BLaER1 treated with 17β-estradiol and CSF1 and Interleukin-3, amounts not matched to agents 10 nM and 100 nM (cell line): ENCODE measurements around the gene DNASE1L1.

Source experiments
- H3K27ac ChIP-seq, 11 experiments: shearing (Covaris generic); formaldehyde crosslinking; 2 replicates each; pipeline ENCODE4 v1.8.1; 2022
- H3K27me3 ChIP-seq, 11 experiments: shearing (Covaris generic); formaldehyde crosslinking; 2 replicates each; pipeline ENCODE4 v1.8.1; 2022
- H3K36me3 ChIP-seq, 11 experiments: shearing (Covaris generic); formaldehyde crosslinking; 2 replicates each; pipeline ENCODE4 v1.8.1; 2022
- H3K4me1 ChIP-seq, 10 experiments: shearing (Covaris generic); formaldehyde crosslinking; 2 replicates each; pipeline ENCODE4 v1.8.1; 2022
- H3K4me2 ChIP-seq, 11 experiments: shearing (Covaris generic); formaldehyde crosslinking; 2 replicates each; pipeline ENCODE4 v1.8.1; 2022
- H3K4me3 ChIP-seq, 10 experiments: shearing (Covaris generic); formaldehyde crosslinking; 2 replicates each; pipeline ENCODE4 v1.8.1; 2022
- H3K9ac ChIP-seq, 11 experiments: shearing (Covaris generic); formaldehyde crosslinking; 2 replicates each; pipeline ENCODE4 v1.8.1; 2022
- H3K9me3 ChIP-seq, 11 experiments: shearing (Covaris generic); formaldehyde crosslinking; replicated peaks in 1 of 11; 2 replicates each; pipeline ENCODE4 v1.8.1; 2022
- H4K20me1 ChIP-seq, 11 experiments: shearing (Covaris generic); formaldehyde crosslinking; 2 replicates each; pipeline ENCODE4 v1.8.1; 2022
- Cebpa-rat ChIP-seq, 11 experiments: shearing (Covaris generic); IDR thresholded peaks; 2 replicates each; pipeline ENCODE4 v1.8.1; 2022

The DNASE1L1 gene

DNA sequence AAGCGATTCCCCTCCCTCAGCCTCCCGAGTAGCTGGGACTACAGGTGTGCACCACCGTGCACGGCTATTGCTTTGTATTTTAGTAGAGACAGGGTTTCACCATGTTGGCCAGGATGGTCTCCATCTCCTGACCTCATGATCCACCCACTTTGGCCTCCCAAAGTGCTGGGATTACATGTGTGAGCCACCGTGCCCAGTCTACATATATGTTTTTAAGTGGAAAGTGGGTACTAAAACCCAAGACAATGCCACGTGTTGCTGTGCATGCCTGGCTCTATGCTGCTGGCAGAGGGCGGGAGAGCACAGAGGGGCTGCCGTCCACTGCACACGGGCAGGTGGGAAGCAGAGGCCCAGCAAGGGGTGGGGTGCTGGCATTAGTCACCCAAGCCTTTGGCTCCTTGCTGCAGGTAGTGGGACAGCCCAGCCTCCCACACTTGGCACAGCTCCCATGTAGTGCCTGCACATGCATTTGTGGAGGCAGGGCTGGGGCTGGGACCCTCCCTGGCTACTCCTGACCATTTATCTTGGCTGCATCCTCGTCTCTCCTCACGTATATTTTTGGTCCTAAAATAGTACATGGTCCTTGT is 26.5 kb downstream of the DNASE1L1 start:
- H3K27ac ChIP-seq, result no peak overlapping the region
- peaks cover 21 to 25% (median 23%) of the 10 kb centered on the region in 10 experiments for H3K4me1 ChIP-seq
- peaks cover 22 to 47% (median 40%) of the 10 kb centered on the region in 11 experiments for H3K9me3 ChIP-seq
- H3K27me3 ChIP-seq, result peaks cover 0 to 11% (median 0%) of the 10 kb centered on the region in 11 experiments; a peak in 4 of 22 replicates
- H4K20me1 ChIP-seq, result peaks cover 0 to 27% (median 11%) of the 10 kb centered on the region in 11 experiments; a peak in 9 of 22 replicates
- H3K4me3 ChIP-seq, result no peak overlapping the region
- peaks cover 0 to 9% (median 0%) of the 10 kb centered on the region in 11 experiments; a peak in 4 of 22 replicates for H3K36me3 ChIP-seq
- H3K4me2 ChIP-seq, result no peak overlapping the region
- H3K9ac ChIP-seq, result no peak overlapping the region
- no peak for TF ChIP-seq Cebpa-rat (IDR thresholded peaks at IDR 0.05)

- Histone ChIP-seq H3K9ac (peak overlapping the region in 1 of 11 experiments; percentile 3; a peak in 2 of 22 replicates), H3K4me1 (peaks cover 27 to 32% (median 30%) of the 10 kb centered on the region in 10 experiments), H3K4me2 (no peak overlapping the region), H3K36me3 (peaks cover 0 to 9% (median 0%) of the 10 kb centered on the region in 11 experiments; a peak in 4 of 22 replicates), H3K9me3 (peaks cover 26 to 54% (median 44%) of the 10 kb centered on the region in 11 experiments), H3K27ac (no peak overlapping the region), H3K4me3 (no peak overlapping the region), H4K20me1 (peaks cover 0 to 27% (median 11%) of the 10 kb centered on the region in 11 experiments; a peak in 9 of 22 replicates), H3K27me3 (peaks cover 0 to 11% (median 0%) of the 10 kb centered on the region in 11 experiments; a peak in 5 of 22 replicates)
- TF ChIP-seq Cebpa-rat (IDR thresholded peaks at IDR 0.05), result no peak
These were observed 27.8 kb downstream of the DNASE1L1 start for GRCh38 chrX:154381271-154381670.

GRCh38 chrX:154380787-154381186 is 28.3 kb downstream of the DNASE1L1 start:
- H3K27ac ChIP-seq, result peak overlapping the region in 4 of 11 experiments; percentile 94 to 97 (median 95); a peak in 2 of 22 replicates
- H3K4me1 ChIP-seq, result peaks cover 27 to 32% (median 30%) of the 10 kb centered on the region in 10 experiments
- H3K9ac ChIP-seq, result peak overlapping the region; percentile 95 to 99 (median 97); a peak in 20 of 22 replicates

GRCh38 chrX:154380153-154380552 is 28.9 kb downstream of the DNASE1L1 start:
- H3K27me3 ChIP-seq, result peaks cover under 1 to 15% (median 3%) of the 10 kb centered on the region in 11 experiments; a peak in 15 of 22 replicates
- H3K36me3 ChIP-seq, result peaks cover 0 to 9% (median 0%) of the 10 kb centered on the region in 11 experiments; a peak in 4 of 22 replicates
- peak overlapping the region; percentile 92 to 98 (median 95); a peak in 21 of 22 replicates for H3K27ac ChIP-seq
- H3K9me3 ChIP-seq, result peaks cover 26 to 58% (median 44%) of the 10 kb centered on the region in 11 experiments
- peaks cover 0 to 27% (median 11%) of the 10 kb centered on the region in 11 experiments; a peak in 9 of 22 replicates for H4K20me1 ChIP-seq
- peak overlapping the region; percentile 95 to 99 (median 97) for H3K9ac ChIP-seq
- peak overlapping the region; percentile 77 to 90 (median 82) for H3K4me3 ChIP-seq
- peak overlapping the region; percentile 88 to 92 (median 89) for H3K4me2 ChIP-seq
- TF ChIP-seq Cebpa-rat (IDR thresholded peaks at IDR 0.05), result no peak
- H3K4me1 ChIP-seq, result peaks cover 27 to 32% (median 31%) of the 10 kb centered on the region in 10 experiments

More at GRCh38 chrX:154380787-154381186, 28.3 kb downstream of the DNASE1L1 start:
- Histone ChIP-seq H3K9me3 (peaks cover 26 to 54% (median 44%) of the 10 kb centered on the region in 11 experiments), H4K20me1 (peaks cover 0 to 27% (median 11%) of the 10 kb centered on the region in 11 experiments; a peak in 9 of 22 replicates), H3K27me3 (peaks cover 0 to 11% (median 0%) of the 10 kb centered on the region in 11 experiments; a peak in 6 of 22 replicates), H3K4me3 (peak overlapping the region; percentile 77 to 90 (median 82); a peak in 17 of 20 replicates), H3K36me3 (peaks cover 0 to 9% (median 0%) of the 10 kb centered on the region in 11 experiments; a peak in 4 of 22 replicates), H3K4me2 (peak overlapping the region; percentile 88 to 92 (median 89))
- TF ChIP-seq Cebpa-rat (IDR thresholded peaks at IDR 0.05), result no peak

GRCh38 chrX:154379569-154379951 is 29.5 kb downstream of the DNASE1L1 start:
- Histone ChIP-seq H4K20me1 (peaks cover 0 to 27% (median 11%) of the 10 kb centered on the region in 11 experiments; a peak in 9 of 22 replicates), H3K4me3 (peak overlapping the region; percentile 77 to 90 (median 82)), H3K4me1 (peaks cover 27 to 34% (median 30%) of the 10 kb centered on the region in 10 experiments), H3K36me3 (peaks cover 0 to 9% (median 0%) of the 10 kb centered on the region in 11 experiments; a peak in 4 of 22 replicates), H3K9me3 (peaks cover 26 to 63% (median 44%) of the 10 kb centered on the region in 11 experiments), H3K4me2 (peak overlapping the region; percentile 88 to 92 (median 89)), H3K9ac (peak overlapping the region; percentile 95 to 99 (median 97)), H3K27ac (peak overlapping the region; percentile 92 to 98 (median 95)), H3K27me3 (peaks cover 6 to 21% (median 9%) of the 10 kb centered on the region in 11 experiments; a peak in 18 of 22 replicates)
- no peak for TF ChIP-seq Cebpa-rat (IDR thresholded peaks at IDR 0.05)

DNA sequence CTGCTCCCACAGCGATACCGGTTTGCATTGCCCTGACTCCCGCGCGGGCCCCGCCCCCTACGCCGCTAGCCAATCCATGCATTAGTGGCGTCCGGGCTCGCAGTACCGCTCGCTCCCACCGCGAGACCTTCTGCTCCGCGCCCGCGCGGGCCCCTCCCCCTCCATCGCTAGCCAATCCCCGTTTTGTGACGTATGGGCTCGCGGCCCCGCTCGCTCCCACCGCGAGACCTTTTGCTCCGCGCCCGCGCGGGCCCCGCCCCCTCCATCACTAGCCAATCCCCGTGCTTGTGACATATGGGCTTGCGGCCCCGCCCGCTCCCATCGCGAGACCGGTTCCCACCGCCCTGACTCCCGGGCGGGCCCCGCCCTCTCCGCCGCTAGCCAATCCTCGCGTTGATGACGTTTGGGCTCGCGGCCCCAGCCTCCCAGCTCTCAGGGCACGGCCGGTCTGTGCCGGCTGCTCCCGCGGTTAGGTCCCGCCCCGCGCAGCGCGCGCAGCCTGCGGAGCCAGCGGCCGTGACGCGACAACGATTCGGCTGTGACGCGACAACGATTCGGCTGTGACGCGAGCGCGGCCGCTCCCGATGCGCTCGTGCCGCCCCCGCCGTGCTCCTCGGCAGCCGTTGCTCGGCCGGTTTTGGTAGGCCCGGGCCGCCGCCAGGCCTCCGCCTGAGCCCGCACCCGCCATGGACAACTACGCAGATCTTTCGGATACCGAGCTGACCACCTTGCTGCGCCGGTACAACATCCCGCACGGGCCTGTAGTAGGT is 30.1 kb downstream of the DNASE1L1 start, which contains the start of gene EMD:
TSS of gene EMD (plus strand) at position 497 of the 770 bp plus-strand sequence. CDS start at position 687, 190 bp downstream.
- Histone ChIP-seq H3K4me3 (peak within 1 kb of the TSS; percentile 77 to 90 (median 82)), H3K27me3 (peaks cover 3 to 27% (median 14%) of the 10 kb centered on the region in 11 experiments), H3K36me3 (peaks cover 0 to 9% (median 0%) of the 10 kb centered on the region in 11 experiments; a peak in 4 of 22 replicates), H3K9ac (peak within 1 kb of the TSS; percentile 95 to 99 (median 97)), H4K20me1 (peaks cover 0 to 22% (median 11%) of the 10 kb centered on the region in 11 experiments; a peak in 10 of 22 replicates), H3K27ac (peak within 1 kb of the TSS; percentile 92 to 98 (median 95)), H3K4me2 (peak within 1 kb of the TSS; percentile 88 to 92 (median 89)), H3K4me1 (peaks cover 22 to 34% (median 28%) of the 10 kb centered on the region in 10 experiments), H3K9me3 (peaks cover 26 to 62% (median 46%) of the 10 kb centered on the region in 11 experiments)
- TF ChIP-seq Cebpa-rat (IDR thresholded peaks at IDR 0.05), result no peak

DNA sequence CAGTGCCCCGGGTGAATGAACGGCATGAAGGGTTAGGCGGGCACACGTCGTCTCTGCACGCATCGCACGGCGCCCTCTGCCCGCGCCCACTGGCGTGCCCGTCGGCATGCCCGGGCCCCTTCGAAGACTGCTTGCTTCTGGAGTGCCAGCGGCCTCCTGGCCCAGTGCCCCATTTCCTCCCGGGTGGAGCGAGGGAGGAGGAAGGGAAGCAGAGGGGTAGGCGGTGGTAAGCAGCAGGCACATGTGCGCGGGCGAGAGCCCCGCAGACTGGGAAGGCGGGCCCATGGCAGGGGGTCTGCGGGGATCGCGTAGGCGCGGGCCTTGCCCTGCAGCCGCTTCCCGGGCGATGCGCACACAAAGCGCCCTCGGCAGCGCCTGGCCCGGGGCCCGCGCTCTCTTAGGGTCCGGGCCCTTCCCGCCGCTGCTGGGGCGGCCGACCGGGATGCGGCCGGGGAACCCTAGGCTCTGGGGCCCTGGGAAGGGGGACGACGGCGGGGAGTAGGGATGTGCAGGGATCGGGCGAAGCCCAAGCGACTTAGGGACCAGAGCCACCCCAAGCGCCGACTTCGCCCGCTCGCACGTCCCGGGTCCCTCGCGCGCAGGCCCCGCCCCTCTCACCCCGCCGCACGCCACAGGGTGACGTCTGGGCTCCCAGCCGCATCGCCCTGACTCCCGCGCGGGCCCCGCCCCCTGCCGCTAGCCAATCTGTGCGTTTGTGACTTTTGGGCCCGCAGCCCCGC is 30.8 kb downstream of the DNASE1L1 start:
- peaks cover 26 to 63% (median 51%) of the 10 kb centered on the region in 11 experiments for H3K9me3 ChIP-seq
- peak overlapping the region; percentile 43 to 68 (median 58) for H3K4me3 ChIP-seq
- no peak for TF ChIP-seq Cebpa-rat (IDR thresholded peaks at IDR 0.05)
- H3K36me3 ChIP-seq, result peaks cover 0 to 9% (median 0%) of the 10 kb centered on the region in 11 experiments; a peak in 4 of 22 replicates
- peaks cover 28 to 40% (median 35%) of the 10 kb centered on the region in 10 experiments for H3K4me1 ChIP-seq
- H3K27ac ChIP-seq, result peak overlapping the region; percentile 33 to 93 (median 91); a peak in 21 of 22 replicates
- peak overlapping the region; percentile 68 to 88 (median 83) for H3K4me2 ChIP-seq
- peaks cover 0 to 26% (median 11%) of the 10 kb centered on the region in 11 experiments; a peak in 10 of 22 replicates for H4K20me1 ChIP-seq
- H3K9ac ChIP-seq, result peak overlapping the region; percentile 63 to 89 (median 85); a peak in 21 of 22 replicates
- H3K27me3 ChIP-seq, result peaks cover 0 to 27% (median 21%) of the 10 kb centered on the region in 11 experiments; a peak in 21 of 22 replicates
